Measurements from ENCODE around the gene CD46. TPM values are rescaled to one million over a fixed set of nuclear protein-coding genes. Genes with fewer than 3 reads are reported as not detected.
"Not testable (repeated sequence)": the region's sequence is repeated elsewhere in the genome, so short reads cannot be mapped to it uniquely, and the experiment has no call there.

CD46 gene
- total RNA-seq, result 97.3 and 102 TPM in 2 replicates
- long read RNA-seq, transcript CD46-204 (11 exons, 3,188 nt), result minor isoform, 44 of 521 reads
- long read RNA-seq, transcript CD46-208 (13 exons, 3,326 nt), result minor isoform, 147 of 521 reads
- long read RNA-seq, transcript CD46-203 (12 exons, 3,233 nt), result major isoform, 205 of 521 reads
- long read RNA-seq, transcript CD46-207 (12 exons, 3,281 nt), result minor isoform, 26 of 521 reads
- long read RNA-seq, partial matches to known transcripts, result 20 of 521 reads
- long read RNA-seq, other reads (novel, unspliced or antisense), result 55 of 521 reads

- no peaks in the 10 kb centered on the region for H3K9me3 Mint-ChIP-seq (ENCODE audit: unreplicated experiment)
- H3K27me3 Mint-ChIP-seq (ENCODE audit: unreplicated experiment), result no peaks in the 10 kb centered on the region
- H3K4me1 Mint-ChIP-seq (ENCODE audit: unreplicated experiment), result peaks cover 29% of the 10 kb centered on the region
- TF ChIP-seq CTCF (IDR thresholded peaks at IDR 0.05), result no peak
- peak; percentile 95 for DNase-seq (ENCODE audit: extremely low spot score, unreplicated experiment)
- H3K4me3 Mint-ChIP-seq (ENCODE audit: unreplicated experiment), result peak within 1 kb of the TSS; percentile 97
- H3K36me3 Mint-ChIP-seq (ENCODE audit: unreplicated experiment), result no peaks in the 10 kb centered on the region
- peak within 1 kb of the TSS; percentile 96 for H3K27ac Mint-ChIP-seq (ENCODE audit: unreplicated experiment)
These were observed at the start of gene CD46 for GRCh38 chr1:207751790-207752455. Gene CD46, plus strand, starts transcription at chr1:207752054. Its CDS starts 159 bp downstream, at chr1:207752213.

GRCh38 chr1:207702317-207702716 lies 49.5 kb upstream of the CD46 start:
- Mint-ChIP-seq H3K4me1 (ENCODE audit: unreplicated experiment) (no peaks in the 10 kb centered on the region), H3K9me3 (ENCODE audit: unreplicated experiment) (no peaks in the 10 kb centered on the region), H3K27me3 (ENCODE audit: unreplicated experiment) (peaks cover 6% of the 10 kb centered on the region), H3K4me3 (ENCODE audit: unreplicated experiment) (no peak overlapping the region), H3K36me3 (ENCODE audit: unreplicated experiment) (no peaks in the 10 kb centered on the region), H3K27ac (ENCODE audit: unreplicated experiment) (no peak overlapping the region)
- TF ChIP-seq CTCF (IDR thresholded peaks at IDR 0.05), result no peak
- DNase-seq (ENCODE audit: extremely low spot score, unreplicated experiment), result no peak

GRCh38 chr1:207703712-207704111 lies 48.1 kb upstream of the CD46 start:
- no peak for TF ChIP-seq CTCF (IDR thresholded peaks at IDR 0.05)
- Mint-ChIP-seq H3K4me1 (ENCODE audit: unreplicated experiment) (no peaks in the 10 kb centered on the region), H3K27ac (ENCODE audit: unreplicated experiment) (no peak overlapping the region), H3K9me3 (ENCODE audit: unreplicated experiment) (no peaks in the 10 kb centered on the region), H3K36me3 (ENCODE audit: unreplicated experiment) (no peaks in the 10 kb centered on the region), H3K4me3 (ENCODE audit: unreplicated experiment) (no peak overlapping the region), H3K27me3 (ENCODE audit: unreplicated experiment) (peaks cover under 1% of the 10 kb centered on the region)
- DNase-seq (ENCODE audit: extremely low spot score, unreplicated experiment), result no peak

GRCh38 chr1:207708004-207708403 lies 43.9 kb upstream of the CD46 start:
- H3K9me3 Mint-ChIP-seq (ENCODE audit: unreplicated experiment); H3K27ac Mint-ChIP-seq (ENCODE audit: unreplicated experiment); H3K36me3 Mint-ChIP-seq (ENCODE audit: unreplicated experiment); H3K27me3 Mint-ChIP-seq (ENCODE audit: unreplicated experiment); DNase-seq (ENCODE audit: extremely low spot score, unreplicated experiment); H3K4me1 Mint-ChIP-seq (ENCODE audit: unreplicated experiment); H3K4me3 Mint-ChIP-seq (ENCODE audit: unreplicated experiment): not testable (repeated sequence)

GRCh38 chr1:207711285-207711684 lies 40.6 kb upstream of the CD46 start:
- H3K9me3 Mint-ChIP-seq (ENCODE audit: unreplicated experiment), result no peaks in the 10 kb centered on the region
- no peak for DNase-seq (ENCODE audit: extremely low spot score, unreplicated experiment)
- no peak for TF ChIP-seq CTCF (IDR thresholded peaks at IDR 0.05)

GRCh38 chr1:207712701-207713100 lies 39.2 kb upstream of the CD46 start:
- H3K36me3 Mint-ChIP-seq (ENCODE audit: unreplicated experiment); H3K4me1 Mint-ChIP-seq (ENCODE audit: unreplicated experiment); H3K27me3 Mint-ChIP-seq (ENCODE audit: unreplicated experiment): not testable (repeated sequence)

More at GRCh38 chr1:207711285-207711684, 40.6 kb upstream of the CD46 start:
- Mint-ChIP-seq H3K27me3 (ENCODE audit: unreplicated experiment) (peaks cover 6% of the 10 kb centered on the region), H3K27ac (ENCODE audit: unreplicated experiment) (no peak overlapping the region), H3K4me1 (ENCODE audit: unreplicated experiment) (no peaks in the 10 kb centered on the region), H3K4me3 (ENCODE audit: unreplicated experiment) (no peak overlapping the region), H3K36me3 (ENCODE audit: unreplicated experiment) (no peaks in the 10 kb centered on the region)

More at GRCh38 chr1:207712701-207713100, 39.2 kb upstream of the CD46 start:
- H3K9me3 Mint-ChIP-seq (ENCODE audit: unreplicated experiment); H3K4me3 Mint-ChIP-seq (ENCODE audit: unreplicated experiment); DNase-seq (ENCODE audit: extremely low spot score, unreplicated experiment); H3K27ac Mint-ChIP-seq (ENCODE audit: unreplicated experiment): not testable (repeated sequence)
